HepG2 (cell line): ENCODE data around the gene CD109. TPM values are rescaled to one million over a fixed set of nuclear protein-coding genes. Genes with fewer than 3 reads are reported as not detected.

Source experiments
- ATAC-seq: fragments of 200-7000 bp; cut with Tn5 transposase; 3 replicates; pipeline ENCODE4 v1.9.1; 2020; ENCODE audit warnings: mild to moderate bottlenecking, moderate library complexity
- BruUV-seq: library from RNA; stranded (reverse); fragments of 400-500 nt; replicated peaks from 2 replicates; lab custom pipeline; 2021; lab: Mats Ljungman, UMichigan
- CTCF ChIA-PET: fragments of 300-600 bp; formaldehyde crosslinking; extraction: SDS; loops from one replicate; lab custom pipeline; 2021; ENCODE audit warnings: low total read pairs, inconsistent platforms, low intra/inter-chr PET ratio; lab: Yijun Ruan, JAX
- POLR2A ChIA-PET: fragments of 350-600 bp; sonication (Branson Sonifier 250); formaldehyde crosslinking; loops from one replicate; lab custom pipeline; 2020; ENCODE audit warnings: antibody characterized with exemption, inconsistent platforms; lab: Yijun Ruan, JAX
- DNase-seq: peaks from one replicate; pipeline ENCODE4 v3.0.0-alpha.2; 2015; ENCODE audit warnings: low spot score
- FAIRE-seq: peaks from 3 replicates; lab custom pipeline; 2011; peaks lifted over from hg19 to GRCh38; lab: Jason Lieb, UNC
- H2AFZ ChIP-seq: one replicate; pipeline ENCODE4 v1.6.1; 2011; ENCODE audit warnings: low read length, inconsistent platforms
- H3K27ac ChIP-seq: fragments of 300-600 bp; 3 replicates; pipeline ENCODE4 v1.8.0; 2011; ENCODE audit warnings: mixed run types, mild to moderate bottlenecking, mixed read lengths, low read length, inconsistent platforms; ENCODE audit not compliant: insufficient read depth; ENCODE audit errors: extremely low read length
- H3K27me3 ChIP-seq, 2 experiments: fragments of 200-600 bp in 1 of 2; 2 replicates in 1 of 2; 3 replicates in 1 of 2; pipeline versions ENCODE4 v1.6.0 to v1.8.0; 2011; ENCODE audit warnings: low read length in 2 of 2, mild to moderate bottlenecking in 2 of 2, moderate library complexity in 2 of 2, inconsistent platforms in 1 of 2; ENCODE audit not compliant: insufficient read depth in 2 of 2, control insufficient read depth in 1 of 2
- H3K36me3 ChIP-seq, 2 experiments: fragments of 200-600 bp in 1 of 2; replicated peaks in 1 of 2; 2 replicates in 1 of 2; 3 replicates in 1 of 2; pipeline versions ENCODE4 v1.5.1 to v1.8.0; 2011; ENCODE audit warnings: low read length in 2 of 2, inconsistent platforms in 1 of 2; ENCODE audit not compliant: insufficient read depth in 2 of 2, control insufficient read depth in 1 of 2
- H3K4me1 ChIP-seq: 2 replicates; pipeline ENCODE4 v1.5.1; 2012; ENCODE audit warnings: low read length, inconsistent platforms; ENCODE audit not compliant: insufficient read depth
- H3K4me2 ChIP-seq: 2 replicates; pipeline ENCODE4 v1.6.0; 2011; ENCODE audit warnings: low read depth, low read length, inconsistent platforms
- H3K4me3 ChIP-seq, 3 experiments: fragments of 200-600 bp in 1 of 3; sonication (generic), shearing (Covaris generic) in 1 of 3; replicated peaks in 1 of 3; 2 replicates each; pipeline ENCODE4 v1.5.1; 2011 to 2016; ENCODE audit warnings: low read length in 3 of 3, inconsistent platforms in 2 of 3, low read depth in 2 of 3, mild to moderate bottlenecking in 2 of 3, control low read depth in 1 of 3, mixed read lengths in 1 of 3; ENCODE audit not compliant: insufficient read depth in 1 of 3
- H3K79me2 ChIP-seq: one replicate; pipeline ENCODE4 v1.6.1; 2011; ENCODE audit warnings: low read length, inconsistent platforms; ENCODE audit not compliant: insufficient read depth
- H3K9ac ChIP-seq: 2 replicates; pipeline ENCODE4 v1.6.0; 2011; ENCODE audit warnings: mild to moderate bottlenecking, low read depth, low read length, inconsistent platforms; ENCODE audit not compliant: insufficient read depth
- H3K9me3 ChIP-seq: 2 replicates; pipeline ENCODE4 v1.5.1; 2012; ENCODE audit warnings: mild to moderate bottlenecking, low read length
- H4K20me1 ChIP-seq: 2 replicates; pipeline ENCODE4 v1.6.0; 2011; ENCODE audit warnings: inconsistent platforms, mild to moderate bottlenecking, low read length, moderate library complexity; ENCODE audit not compliant: insufficient read depth
- BRF2 ChIP-seq: sonication (generic); formaldehyde crosslinking; IDR thresholded peaks from 2 replicates; pipeline ENCODE4 v1.8.1; 2022; ENCODE audit warnings: mild to moderate bottlenecking, missing genetic modification reagents
- HCFC1 ChIP-seq: fragments of 150-350 bp; IDR thresholded peaks from 2 replicates; pipeline ENCODE4 v1.6.1; 2014; ENCODE audit warnings: low read depth, low read length
- KIAA2018 ChIP-seq: sonication (generic); formaldehyde crosslinking; IDR thresholded peaks from 2 replicates; pipeline ENCODE4 v1.5.0; 2020; ENCODE audit warnings: mild to moderate bottlenecking, missing genetic modification reagents, borderline replicate concordance
- MIER2 ChIP-seq: IDR thresholded peaks from 2 replicates; pipeline ENCODE4 v1.6.1; 2016; ENCODE audit warnings: missing biosample characterization, missing genetic modification reagents
- RFX3 ChIP-seq: IDR thresholded peaks from 2 replicates; pipeline ENCODE4 v1.6.1; 2016; ENCODE audit warnings: missing biosample characterization, missing genetic modification reagents
- SRSF9 ChIP-seq: fragments of 200-400 bp; formaldehyde crosslinking; IDR thresholded peaks from 2 replicates; pipeline ENCODE4 v1.6.1; 2018; ENCODE audit warnings: borderline replicate concordance, mild to moderate bottlenecking, low read depth, low read length; ENCODE audit not compliant: insufficient read depth, poor library complexity, severe bottlenecking
- ZBTB21 ChIP-seq: sonication (generic); formaldehyde crosslinking; IDR thresholded peaks from 2 replicates; pipeline ENCODE4 v1.4.0; 2020; ENCODE audit warnings: missing genetic modification reagents
- ZBTB34 ChIP-seq: sonication (generic); formaldehyde crosslinking; IDR thresholded peaks from 2 replicates; pipeline ENCODE4 v1.8.0; 2022; ENCODE audit warnings: mild to moderate bottlenecking, missing genetic modification reagents
- ZEB1 ChIP-seq: IDR thresholded peaks from 2 replicates; pipeline ENCODE4 v1.6.1; 2012; ENCODE audit warnings: mild to moderate bottlenecking, low read depth, inconsistent platforms; ENCODE audit not compliant: insufficient replicate concordance
- ZFP91 ChIP-seq: sonication (generic); formaldehyde crosslinking; IDR thresholded peaks from 2 replicates; pipeline ENCODE4 v1.9.0; 2022; ENCODE audit warnings: missing genetic modification reagents, mild to moderate bottlenecking, borderline replicate concordance
- ZNF205 ChIP-seq: IDR thresholded peaks from 2 replicates; pipeline ENCODE4 v1.6.1; 2018; ENCODE audit warnings: missing biosample characterization, missing genetic modification reagents
- ZNF761 ChIP-seq: sonication (generic); formaldehyde crosslinking; conservative IDR thresholded peaks from 2 replicates; pipeline ENCODE4 v1.4.0; 2020; ENCODE audit warnings: mild to moderate bottlenecking, missing genetic modification reagents
- WGBS: methylation state at CpG from one replicate; pipeline ENCODE4 v1.1.6; 2017; ENCODE audit warnings: low lambda C conversion rate; 5-methylcytosine and 5-hydroxymethylcytosine counted together
- in situ Hi-C: cut with HindIII; loops from 2 replicates; pipeline ENCODE4 v1.10.0; 2017; ENCODE audit warnings: low pct_unique_long_range_greater_than_20kb; ENCODE audit not compliant: extremely low pct_ligation_motif_present
- intact Hi-C: fragments of 100-400 bp; cut with micrococcal nuclease; formaldehyde crosslinking; loops from one replicate; pipeline ENCODE4 v1.10.0; 2022; ENCODE audit not compliant: unreplicated experiment
- polyA plus RNA-seq, 8 experiments: library from polyadenylated mRNA; depleted of rRNA in 3 of 8; stranded (reverse) in 7 of 8; unstranded in 1 of 8; fragments of >200 nt; fragmentation: Illumina TruSeq in 4 of 8; extraction: Trizol in 4 of 8; gene quantifications; 2 replicates each; pipeline versions ENCODE4 v1.2.1 to v1.2.3, GENCODE V29; 2011 to 2016; ENCODE audit warnings: low read depth in 4 of 8, missing spikeins in 1 of 8, mixed read lengths in 1 of 8; ENCODE audit not compliant: insufficient read depth in 1 of 8
- total RNA-seq, 5 experiments: library from RNA; depleted of rRNA; stranded (reverse); fragments of >200 nt; fragmentation: Illumina TruSeq; extraction: Trizol; gene quantifications; 2 replicates each; pipeline ENCODE4 v1.2.3, GENCODE V29; 2016; ENCODE audit warnings: low read depth in 1 of 5

Gene CD109
- total and polyA plus RNA-seq, 2 of the 13 experiments (the other 11 are each of a cell fraction or from before 2014, with no cell fraction given), result 0.93 to 2.1 TPM

- H4K20me1 ChIP-seq, result no peaks in the 10 kb centered on the region
- FAIRE-seq, result no peak
- TF ChIP-seq BRF2 (CRISPR knock-in tag) (no peak), ZNF205 (CRISPR knock-in tag) (no peak), ZNF761 (CRISPR knock-in tag) (no peak), ZBTB21 (CRISPR knock-in tag) (no peak), HCFC1 (no peak), ZFP91 (no peak), ZBTB34 (CRISPR knock-in tag) (no peak), MIER2 (CRISPR knock-in tag) (no peak), RFX3 (CRISPR knock-in tag) (no peak), SRSF9 (no peak), ZEB1 (no peak), KIAA2018 (CRISPR knock-in tag) (no peak)
Observed at GRCh38 chr6:73870907-73871306, 174.9 kb downstream of the CD109 start.

More at GRCh38 chr6:73870907-73871306, 174.9 kb downstream of the CD109 start:
- Histone ChIP-seq H3K9me3 (no peaks in the 10 kb centered on the region), H3K79me2 (no peaks in the 10 kb centered on the region), H3K4me2 (no peak overlapping the region), H3K36me3 (no peaks in the 10 kb centered on the region), H3K4me1 (no peaks in the 10 kb centered on the region), H3K4me3 (no peak overlapping the region), H3K27ac (no peak overlapping the region), H3K9ac (no peak overlapping the region), H2AFZ (no peak overlapping the region), H3K27me3 (no peaks in the 10 kb centered on the region; a peak in 1 of 5 replicates)
- intact Hi-C loops, result no loop called here
- POLR2A ChIA-PET, result no interaction called here
- no TSS peak for BruUV-seq
- no peak for DNase-seq
- CTCF ChIA-PET, result no interaction called here
- ATAC-seq, result no peak
- 2% methylated on average over 3 of the region's 3 CpGs for WGBS
- in situ Hi-C loops, result no loop called here
